HG03565 (cell line): Measurements from ENCODE around the gene SNX1.

Source experiments
- ATAC-seq: cut with Tn5 transposase; IDR thresholded peaks from one replicate; pipeline ENCODE4 v1.9.1; 2021; ENCODE audit warnings: mild to moderate bottlenecking, moderate library complexity; ENCODE audit not compliant: unreplicated experiment

Gene SNX1

DNA sequence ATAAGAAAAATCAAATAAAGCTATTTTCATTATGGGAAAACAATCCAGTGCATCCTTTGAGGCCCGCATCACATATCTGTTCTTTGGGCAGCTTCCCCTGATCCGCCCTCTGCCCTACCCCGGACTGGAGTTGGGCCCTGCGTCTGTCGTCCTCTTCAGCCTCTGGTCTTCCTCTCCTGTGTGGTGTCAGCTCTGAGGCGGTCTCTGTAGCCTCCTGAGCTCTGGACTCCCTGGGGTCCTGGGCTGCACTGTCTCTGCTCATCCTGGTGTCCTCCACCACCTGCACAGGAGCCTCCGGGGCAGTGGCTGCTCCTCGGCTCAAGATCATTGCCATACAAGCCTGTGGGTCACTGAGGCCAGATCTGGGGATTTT, 48.4 kb downstream of the SNX1 start:
- ATAC-seq, result no peak

- peak; percentile 65 for ATAC-seq
These were observed 48.9 kb downstream of the SNX1 start for GRCh38 chr15:64144565-64145281.

- no peak for ATAC-seq
These were observed 50.3 kb downstream of the SNX1 start for GRCh38 chr15:64146041-64146440.

- ATAC-seq, result no peak
These were observed 50.7 kb downstream of the SNX1 start for GRCh38 chr15:64146520-64146884.

GRCh38 chr15:64146885-64147681, 51.3 kb downstream of the SNX1 start:
- no peak for ATAC-seq

DNA sequence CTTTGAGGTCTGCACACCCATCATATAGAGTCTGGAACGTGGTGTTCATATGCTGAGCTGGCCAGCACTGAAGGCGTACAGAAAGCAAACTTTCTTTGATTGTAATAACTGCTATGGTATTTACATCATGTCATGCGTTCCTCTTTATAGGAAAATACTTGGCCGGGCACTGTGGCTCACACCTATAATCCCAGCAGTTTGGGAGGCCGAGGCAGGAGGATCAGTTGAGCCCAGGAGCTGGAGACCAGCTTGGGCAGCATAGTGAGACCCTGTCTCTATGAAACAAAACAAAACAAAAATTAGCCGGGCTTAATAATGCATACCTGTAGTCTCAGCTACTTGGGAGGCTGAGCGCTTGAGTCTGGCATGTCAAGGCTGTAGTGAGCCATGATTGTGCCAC, 52.4 kb downstream of the SNX1 start:
- no peak for ATAC-seq

- no peak for ATAC-seq
These were observed 52.8 kb downstream of the SNX1 start for GRCh38 chr15:64148581-64148980.

- ATAC-seq, result no peak
These were observed 53.6 kb downstream of the SNX1 start for GRCh38 chr15:64149424-64149823.

GRCh38 chr15:64149893-64150578, 54.3 kb downstream of the SNX1 start:
- ATAC-seq, result no peak

DNA sequence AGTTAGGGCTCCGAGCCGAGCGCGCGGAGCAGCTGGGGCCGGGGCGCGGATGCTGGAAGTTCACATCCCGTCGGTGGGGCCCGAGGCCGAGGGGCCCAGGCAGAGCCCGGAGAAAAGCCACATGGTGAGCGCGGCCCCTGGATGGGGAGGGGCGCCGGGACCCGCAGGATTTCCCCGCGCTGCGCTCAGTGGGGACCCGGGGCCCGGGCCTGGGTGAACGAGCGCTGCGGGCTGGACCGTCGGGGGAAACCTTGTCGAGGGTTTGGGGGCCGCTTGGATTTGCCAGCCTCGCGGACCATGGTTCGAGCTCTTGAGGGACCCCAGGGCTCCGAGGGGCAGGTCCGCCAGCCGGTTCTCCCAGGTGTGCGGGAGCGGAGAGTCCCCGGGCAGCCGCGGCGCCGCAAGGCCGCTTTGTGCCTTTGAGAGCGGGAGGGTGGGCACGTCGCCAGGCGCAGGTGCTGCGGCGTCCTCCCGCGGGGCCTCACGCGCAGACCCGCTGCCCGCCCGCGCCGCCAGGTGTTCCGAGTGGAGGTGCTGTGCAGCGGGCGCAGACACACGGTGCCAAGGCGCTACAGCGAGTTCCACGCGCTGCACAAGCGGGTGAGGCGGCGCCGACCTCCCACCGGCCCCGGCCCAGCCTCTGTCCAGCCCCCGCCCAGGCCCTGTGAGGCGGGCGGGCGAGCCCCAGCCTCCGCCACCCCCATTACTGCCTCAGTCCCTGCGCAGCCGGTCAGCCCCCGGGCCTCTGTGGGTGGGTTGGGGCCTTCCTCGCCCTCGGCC, 56.1 kb downstream of the SNX1 start, which contains the start of gene SNX22:
Gene SNX22 (plus strand): TSS at position 5 of the 780 bp plus-strand sequence. CDS start 45 bp downstream, at position 50.
- ATAC-seq, result no peak

- ATAC-seq, result no peak
These were observed 57.0 kb downstream of the SNX1 start for GRCh38 chr15:64152507-64153387.

GRCh38 chr15:64153480-64154367, 57.9 kb downstream of the SNX1 start:
- peak; percentile 46 for ATAC-seq

DNA sequence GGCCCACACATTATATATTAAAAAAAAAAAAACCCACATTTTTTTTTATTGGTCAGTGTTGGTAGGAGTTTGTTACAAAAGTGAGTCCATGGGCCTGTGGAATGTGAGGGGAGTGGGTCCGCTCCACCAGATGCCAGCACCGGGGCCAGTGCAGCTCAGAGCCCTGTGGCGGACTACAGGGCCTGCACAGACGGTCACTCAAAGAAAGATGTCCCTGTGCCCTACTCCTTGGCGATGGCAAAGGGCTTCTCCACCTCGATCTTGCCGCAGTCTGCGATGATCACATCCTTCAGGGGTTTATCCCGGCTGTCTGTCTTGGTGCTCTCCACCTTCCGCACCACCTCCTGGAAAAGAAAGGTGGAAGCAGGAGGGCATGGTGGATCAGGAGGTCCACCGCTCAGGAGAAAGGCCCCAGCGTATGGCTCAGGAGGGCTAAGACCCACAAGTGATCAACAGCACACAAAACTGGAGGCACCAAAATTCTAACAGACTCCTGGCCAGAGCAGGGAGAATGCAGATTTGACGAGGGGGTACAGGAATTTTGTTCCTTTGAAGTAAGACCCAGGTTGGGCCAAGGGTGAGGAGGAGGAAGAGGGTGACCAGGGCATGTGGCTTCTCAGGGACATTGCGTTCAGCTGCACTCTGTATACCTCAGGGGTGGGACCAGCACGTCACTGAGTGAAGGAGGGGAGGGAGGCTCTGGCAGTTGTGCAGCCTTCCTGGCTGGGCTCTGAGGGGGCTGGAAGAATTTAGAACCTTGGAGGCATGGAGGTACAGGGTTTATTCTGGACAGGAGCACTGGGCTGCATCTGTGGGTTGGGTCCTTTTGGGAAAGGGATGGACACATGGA, 60.2 kb downstream of the SNX1 start:
- no peak for ATAC-seq

DNA sequence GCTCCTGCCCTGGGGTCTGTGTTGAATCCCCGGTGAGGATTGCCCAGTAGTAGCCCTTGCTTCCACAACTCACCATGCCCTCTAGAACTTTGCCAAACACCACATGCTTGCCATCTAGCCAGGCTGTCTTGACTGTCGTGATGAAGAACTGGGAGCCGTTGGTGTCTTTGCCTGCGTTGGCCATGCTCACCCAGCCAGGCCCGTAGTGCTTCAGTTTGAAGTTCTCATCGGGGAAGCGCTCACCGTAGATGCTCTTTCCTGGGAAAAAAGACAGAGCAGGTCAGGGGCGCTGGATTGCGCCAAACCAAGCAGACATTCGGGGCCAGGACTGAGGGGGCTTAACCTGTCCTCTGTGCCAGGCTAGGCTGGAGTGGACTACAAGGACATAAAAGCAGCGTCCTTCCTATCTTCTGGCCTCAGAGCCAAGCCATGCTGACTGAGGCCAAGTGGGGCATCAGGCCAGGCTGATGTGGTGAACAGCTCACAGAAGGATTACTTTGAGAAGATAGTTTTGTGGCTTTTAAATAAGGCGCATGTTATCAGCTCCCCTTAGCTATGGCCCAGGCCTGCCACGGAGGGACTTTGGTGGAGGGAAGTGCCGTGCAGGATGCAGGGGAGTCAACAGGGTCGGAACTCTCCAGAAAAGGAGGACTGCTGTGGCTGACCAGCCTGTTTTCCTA, 61.0 kb downstream of the SNX1 start:
- ATAC-seq, result no peak

GRCh38 chr15:64157599-64158125, 61.9 kb downstream of the SNX1 start:
- no peak for ATAC-seq

- no peak for ATAC-seq
These were observed 62.8 kb downstream of the SNX1 start for GRCh38 chr15:64158363-64159134.
